Endothelial cell of umbilical vein (primary cell): Measurements from ENCODE around the gene AKT3.

Experiments used
- CTCF ChIP-seq, 2 donors: IDR thresholded peaks; 1 replicate in 1 of 2; 2 replicates in 1 of 2; pipeline ENCODE4 v1.5.1; 2011; ENCODE audit warnings: low read length in 2 of 2, mild to moderate bottlenecking in 2 of 2, moderate library complexity in 2 of 2, control low read depth in 1 of 2, inconsistent platforms in 1 of 2, low read depth in 1 of 2; ENCODE audit not compliant: insufficient read depth in 1 of 2; ENCODE audit errors: extremely low read depth in 1 of 2
- EZH2 ChIP-seq: IDR thresholded peaks from 2 replicates; pipeline ENCODE4 v1.6.1; 2012; ENCODE audit warnings: borderline replicate concordance, low read depth, mild to moderate bottlenecking, moderate library complexity, low read length, inconsistent platforms; ENCODE audit not compliant: severe bottlenecking
- POLR2A ChIP-seq: IDR thresholded peaks from 2 replicates; pipeline ENCODE4 v1.6.1; 2012; ENCODE audit warnings: low read depth, mild to moderate bottlenecking, control low read depth, low read length

GRCh38 chr1:243461700-243462099 lies 388.3 kb downstream of the AKT3 start:
- no peak for TF ChIP-seq POLR2A
- no peak for TF ChIP-seq CTCF (IDR thresholded peaks at IDR 0.05; ENCODE audit: extremely low read depth in 1 of 2, insufficient read depth in 1 of 2, low read depth in 1 of 2, low read length in 2 of 2)
- no peak for TF ChIP-seq EZH2
